AG04450 (cell line): ENCODE data around the gene LGALS3BP. TPM values are rescaled to one million over a fixed set of nuclear protein-coding genes. Genes with fewer than 3 reads are reported as not detected.

Experiments used
- CTCF ChIA-PET: fragments of 300-600, 350-600 bp; formaldehyde crosslinking; extraction: SDS; loops from one replicate; lab custom pipeline; 2022; ENCODE audit warnings: antibody characterized with exemption, inconsistent platforms; lab: Charles Lee
- POLR2A ChIA-PET: fragments of 350-600 bp; formaldehyde crosslinking; extraction: SDS; loops from one replicate; lab custom pipeline; 2021; ENCODE audit warnings: antibody characterized with exemption, inconsistent platforms; lab: Yijun Ruan, JAX
- DNase-seq: peaks from one replicate; pipeline ENCODE4 v3.0.0-alpha.2; 2011; ENCODE audit warnings: low read depth, low spot score
- H3K27ac ChIP-seq: one replicate; pipeline ENCODE4 v1.5.1; 2012; ENCODE audit warnings: low read depth, low read length, control low read depth
- H3K27me3 ChIP-seq: one replicate; pipeline ENCODE4 v1.6.0; 2012; ENCODE audit warnings: low read length; ENCODE audit not compliant: control insufficient read depth, insufficient read depth
- H3K4me3 ChIP-seq: 2 replicates; pipeline ENCODE4 v1.5.1; 2011; ENCODE audit warnings: mild to moderate bottlenecking, low read depth, low read length, control low read depth
- H3K9me3 ChIP-seq: 2 replicates; pipeline ENCODE4 v1.5.1; 2012; ENCODE audit warnings: low read length; ENCODE audit not compliant: control insufficient read depth, insufficient read depth
- polyA plus RNA-seq: library from polyadenylated mRNA; depleted of rRNA; stranded (reverse); fragments of >200 nt; gene quantifications from 2 replicates; pipeline ENCODE4 v1.2.3, GENCODE V29; 2011
- TF ChIP-seq, protein P1 (sequence below): IDR thresholded peaks from 2 replicates; pipeline ENCODE4 v1.5.1; 2011; ENCODE audit warnings: low read depth, low read length, control low read depth, inconsistent platforms

LGALS3BP gene
- polyA plus RNA-seq, 1 experiment = 126 TPM

DNA sequence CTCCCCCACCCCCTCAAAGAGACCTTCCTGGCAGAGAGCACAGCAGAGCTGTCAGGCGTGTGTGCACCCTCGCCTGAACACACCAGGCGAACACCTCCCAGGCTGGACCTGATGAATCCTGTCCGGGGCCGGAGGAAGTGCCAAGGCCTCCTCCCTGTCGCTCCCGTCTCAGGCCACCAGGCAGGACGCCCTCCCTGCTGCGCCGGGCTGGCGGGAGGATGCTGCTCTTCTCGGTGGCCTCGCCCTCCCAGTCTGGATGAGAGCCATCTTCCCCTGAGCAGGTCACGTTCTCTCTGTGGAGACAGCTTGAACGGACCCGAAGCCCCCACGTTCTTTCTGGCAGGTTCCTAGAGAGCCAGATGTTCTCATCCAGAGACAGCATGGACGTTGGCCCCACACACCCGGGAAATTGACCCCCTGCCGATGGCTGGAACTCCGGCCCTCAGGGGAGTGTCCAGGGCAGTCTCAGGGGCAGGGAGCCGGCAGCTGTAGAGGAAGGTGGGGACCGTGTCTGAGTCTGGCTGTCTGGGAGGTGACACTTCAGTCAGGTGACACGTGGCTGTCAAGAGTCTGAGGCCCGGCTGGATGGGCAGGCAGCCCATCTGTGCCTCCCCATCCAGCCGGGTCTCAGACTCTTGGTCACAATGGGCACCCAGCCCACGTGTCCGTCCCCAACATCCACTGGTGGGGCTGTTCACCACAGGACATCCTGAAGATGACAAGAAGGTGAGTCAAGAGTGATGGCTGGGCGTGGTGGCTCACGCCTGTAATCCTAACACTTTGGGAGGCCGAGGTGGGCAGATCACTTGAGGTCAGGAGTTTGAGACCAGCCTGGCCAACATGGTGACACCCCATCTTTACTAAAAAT lies 49.6 kb downstream of the LGALS3BP start:
- POLR2A ChIA-PET = no interaction called here
- TF ChIP-seq, protein P1, sequence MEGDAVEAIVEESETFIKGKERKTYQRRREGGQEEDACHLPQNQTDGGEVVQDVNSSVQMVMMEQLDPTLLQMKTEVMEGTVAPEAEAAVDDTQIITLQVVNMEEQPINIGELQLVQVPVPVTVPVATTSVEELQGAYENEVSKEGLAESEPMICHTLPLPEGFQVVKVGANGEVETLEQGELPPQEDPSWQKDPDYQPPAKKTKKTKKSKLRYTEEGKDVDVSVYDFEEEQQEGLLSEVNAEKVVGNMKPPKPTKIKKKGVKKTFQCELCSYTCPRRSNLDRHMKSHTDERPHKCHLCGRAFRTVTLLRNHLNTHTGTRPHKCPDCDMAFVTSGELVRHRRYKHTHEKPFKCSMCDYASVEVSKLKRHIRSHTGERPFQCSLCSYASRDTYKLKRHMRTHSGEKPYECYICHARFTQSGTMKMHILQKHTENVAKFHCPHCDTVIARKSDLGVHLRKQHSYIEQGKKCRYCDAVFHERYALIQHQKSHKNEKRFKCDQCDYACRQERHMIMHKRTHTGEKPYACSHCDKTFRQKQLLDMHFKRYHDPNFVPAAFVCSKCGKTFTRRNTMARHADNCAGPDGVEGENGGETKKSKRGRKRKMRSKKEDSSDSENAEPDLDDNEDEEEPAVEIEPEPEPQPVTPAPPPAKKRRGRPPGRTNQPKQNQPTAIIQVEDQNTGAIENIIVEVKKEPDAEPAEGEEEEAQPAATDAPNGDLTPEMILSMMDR = no peak
- CTCF ChIA-PET = no interaction called here
- Histone ChIP-seq H3K27ac (no peak overlapping the region), H3K27me3 (no peaks in the 10 kb centered on the region), H3K9me3 (no peaks in the 10 kb centered on the region; the same call in 1 of the 2 replicates), H3K4me3 (no peak overlapping the region)
- DNase-seq = no peak

DNA sequence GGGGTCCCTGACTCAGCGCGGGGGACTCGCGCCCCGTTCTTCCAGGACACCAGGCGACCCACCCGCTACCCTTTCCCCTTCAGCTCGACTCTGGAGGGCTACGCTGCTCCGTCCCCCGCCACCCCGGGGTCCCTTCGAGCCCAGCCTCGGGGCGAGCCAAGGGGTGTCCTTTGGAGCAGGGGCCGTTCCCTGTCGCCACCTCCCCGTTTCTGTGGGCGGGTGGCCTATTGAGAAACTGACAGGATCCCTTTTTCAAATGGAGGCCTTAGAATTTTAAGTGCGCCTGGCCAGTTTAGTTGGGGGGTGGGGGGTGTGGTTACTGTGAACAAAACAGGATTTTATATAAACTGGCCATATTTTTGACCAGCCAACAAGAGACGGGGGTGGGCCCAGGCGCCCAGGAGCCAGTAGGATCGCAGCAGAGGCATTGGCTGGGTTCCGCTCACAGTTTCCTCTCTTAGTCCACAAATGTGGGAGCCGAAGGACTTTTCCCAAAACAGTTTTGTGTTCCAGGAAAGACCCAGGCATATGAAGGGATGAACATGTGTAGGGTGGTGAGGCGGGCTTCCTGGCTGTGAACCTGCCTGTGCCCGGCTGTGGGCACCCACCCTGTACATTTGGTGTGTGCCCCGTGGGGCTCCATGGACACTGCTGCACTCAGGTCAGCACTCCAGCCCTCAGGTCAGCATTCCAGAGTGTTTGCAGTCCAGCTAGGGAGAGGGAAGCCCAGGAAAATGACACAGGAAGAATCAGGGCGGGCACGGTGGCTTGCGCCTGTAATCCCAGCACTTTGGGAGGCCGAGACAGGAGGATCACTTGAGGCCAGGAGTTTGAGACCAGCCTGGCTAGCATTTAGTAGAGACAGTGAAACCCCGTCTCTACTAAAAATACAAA lies 53.8 kb downstream of the LGALS3BP start:
- H3K9me3 ChIP-seq = no peaks in the 10 kb centered on the region; the same call in 1 of the 2 replicates
- peak; percentile 70 for DNase-seq
- H3K27me3 ChIP-seq = no peaks in the 10 kb centered on the region
- TF ChIP-seq, protein P1 = no peak
- peak overlapping the region; percentile 63 for H3K4me3 ChIP-seq
- POLR2A ChIA-PET = interaction anchor here (0.7 to 3.9 kb wide), 2 partner anchors 9 to 57 kb away, joined by 3 to 26 read pairs; no protein-coding TSS in a partner anchor
- peak overlapping the region; percentile 95 for H3K27ac ChIP-seq
- CTCF ChIA-PET = interaction anchor here (0.7 kb wide), 1 partner anchor 127 kb away, joined by 7 read pairs; no protein-coding TSS in a partner anchor

DNA sequence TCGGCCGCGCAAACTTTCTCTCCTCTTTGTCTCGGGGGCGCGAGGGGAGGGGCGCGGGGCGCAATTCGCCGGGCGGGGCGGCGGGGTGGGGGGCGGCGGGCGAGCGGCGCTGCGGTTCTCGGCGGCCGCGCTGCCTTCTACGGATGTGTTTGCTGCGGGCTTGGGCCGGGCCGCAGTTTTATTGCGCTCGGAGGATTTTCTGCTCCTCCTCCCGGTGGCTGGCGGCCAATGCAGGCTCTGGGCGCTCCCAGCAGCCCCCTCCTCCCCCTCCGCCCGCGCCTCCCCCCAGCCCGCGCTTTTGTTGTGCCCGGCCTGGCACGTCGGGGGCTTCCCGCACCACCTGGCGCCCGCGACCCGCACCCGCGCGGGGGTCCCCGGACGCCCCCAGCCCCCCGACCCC lies 54.5 kb downstream of the LGALS3BP start, which contains the start of gene TIMP2:
TSS of gene TIMP2 (minus strand) at position 154 of the 400 bp plus-strand sequence. CDS start 299 bp downstream, outside the sequence.
- Histone ChIP-seq H3K4me3 (peak within 1 kb of the TSS; percentile 88), H3K9me3 (no peaks in the 10 kb centered on the region; the same call in 1 of the 2 replicates), H3K27ac (peak within 1 kb of the TSS; percentile 95), H3K27me3 (no peaks in the 10 kb centered on the region)
- DNase-seq = peak; percentile 71
- CTCF ChIA-PET = interaction anchor here (0.7 kb wide), 1 partner anchor 127 kb away, joined by 7 read pairs; no protein-coding TSS in a partner anchor
- POLR2A ChIA-PET = interaction anchor here (1.3 to 3.9 kb wide), 2 partner anchors 10 kb away, joined by 8 to 26 read pairs; no protein-coding TSS in a partner anchor
- TF ChIP-seq, protein P1 = no peak

DNA sequence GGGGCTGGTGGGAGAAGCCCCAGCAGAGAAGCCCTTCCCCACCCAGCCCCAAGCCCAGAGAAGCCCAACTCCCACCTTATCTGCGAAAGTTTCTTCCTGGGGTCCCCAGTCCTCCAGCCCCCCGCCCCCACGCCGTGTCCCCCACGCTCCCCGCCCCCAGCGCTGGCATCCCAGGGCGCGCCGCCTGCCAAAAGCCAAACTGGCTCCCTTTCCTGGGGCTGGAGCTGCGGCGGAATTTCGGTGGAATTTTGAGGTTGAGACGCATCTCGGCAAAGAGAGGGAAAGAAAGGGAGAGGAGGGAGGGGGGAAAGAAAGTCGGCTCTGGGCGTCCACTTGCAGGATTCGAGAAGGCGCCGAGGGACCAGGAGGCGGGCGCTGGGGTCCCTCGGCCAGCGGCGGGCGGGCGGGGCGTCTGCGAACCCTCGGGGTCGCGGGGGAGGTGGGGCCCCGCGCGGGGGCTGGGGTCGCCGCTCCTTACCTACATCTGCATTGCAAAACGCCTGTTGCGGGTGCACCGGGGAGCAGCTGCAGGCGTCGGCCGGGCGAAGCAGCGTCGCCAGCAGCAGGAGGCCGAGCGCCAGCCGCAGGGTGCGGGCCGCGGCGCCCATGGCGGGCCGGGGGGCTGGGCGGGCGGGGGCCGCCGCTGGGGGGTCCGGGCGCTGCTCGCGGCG lies 55.1 kb downstream of the LGALS3BP start:
- POLR2A ChIA-PET = interaction anchor here (0.6 to 3.9 kb wide), 3 partner anchors 9 to 86 kb away, joined by 4 to 26 read pairs (median 8); no protein-coding TSS in a partner anchor
- TF ChIP-seq, protein P1 = no peak
- Histone ChIP-seq H3K9me3 (no peaks in the 10 kb centered on the region; the same call in 1 of the 2 replicates), H3K4me3 (peak overlapping the region; percentile 88), H3K27ac (no peak overlapping the region), H3K27me3 (no peaks in the 10 kb centered on the region)
- no peak for DNase-seq
- CTCF ChIA-PET = interaction anchor here (0.6 kb wide), 1 partner anchor 122 kb away, joined by 3 read pairs; no protein-coding TSS in a partner anchor
